CD14-positive monocyte (primary cell): ENCODE measurements around the gene CMSS1. TPM values are rescaled to one million over a fixed set of nuclear protein-coding genes. Genes with fewer than 3 reads are reported as not detected.

Experiments
- DNase-seq, 3 donors: peaks; one replicate each; pipeline ENCODE4 v3.0.0-alpha.2; 2011 to 2022
- H2AFZ ChIP-seq: 2 replicates; pipeline ENCODE4 v1.6.0; 2012; ENCODE audit warnings: mild to moderate bottlenecking, low read depth, low read length, inconsistent platforms; ENCODE audit not compliant: insufficient read depth, poor library complexity, severe bottlenecking
- H3K27ac ChIP-seq, 2 donors: 1 replicate in 1 of 2; 2 replicates in 1 of 2; pipeline ENCODE4 v1.5.1; 2012 to 2013; ENCODE audit warnings: low read length in 2 of 2, control low read depth in 1 of 2, inconsistent platforms in 1 of 2, low read depth in 1 of 2, mild to moderate bottlenecking in 1 of 2
- H3K27me3 ChIP-seq, 2 donors: one replicate each; pipeline versions ENCODE4 v1.6.0 to v1.6.1; 2011 to 2013; ENCODE audit warnings: low read length in 2 of 2; ENCODE audit not compliant: control insufficient read depth in 2 of 2, insufficient read depth in 2 of 2
- H3K36me3 ChIP-seq, 2 donors: replicated peaks in 1 of 2; 1 replicate in 1 of 2; 2 replicates in 1 of 2; pipeline versions ENCODE4 v1.5.1 to v1.6.1; 2012 to 2013; ENCODE audit warnings: low read length in 2 of 2, control low read depth in 1 of 2, inconsistent platforms in 1 of 2, mild to moderate bottlenecking in 1 of 2; ENCODE audit not compliant: insufficient read depth in 2 of 2, control insufficient read depth in 1 of 2
- H3K4me1 ChIP-seq, 2 donors: 1 replicate in 1 of 2; 2 replicates in 1 of 2; pipeline versions ENCODE4 v1.5.1 to v1.6.1; 2012 to 2013; ENCODE audit warnings: low read length in 2 of 2, control low read depth in 1 of 2, inconsistent platforms in 1 of 2, mild to moderate bottlenecking in 1 of 2, moderate library complexity in 1 of 2; ENCODE audit not compliant: insufficient read depth in 2 of 2, control insufficient read depth in 1 of 2
- H3K4me2 ChIP-seq: replicated peaks from 2 replicates; pipeline ENCODE3; 2012; ENCODE audit warnings: low read length, moderate library complexity, mild to moderate bottlenecking; ENCODE audit not compliant: poor library complexity, severe bottlenecking; ENCODE audit errors: extremely low read depth
- H3K4me3 ChIP-seq, 3 experiments: fragments of 200-600 bp in 1 of 3; sonication (generic) in 1 of 3; replicated peaks in 1 of 3; 1 replicate in 2 of 3; 2 replicates in 1 of 3; pipeline ENCODE4 v1.5.1; 2011 to 2013; ENCODE audit warnings: low read length in 3 of 3, mild to moderate bottlenecking in 3 of 3, control low read depth in 2 of 3, low read depth in 2 of 3, inconsistent platforms in 1 of 3, moderate library complexity in 1 of 3
- H3K79me2 ChIP-seq: 2 replicates; pipeline ENCODE4 v1.6.0; 2012; ENCODE audit warnings: mild to moderate bottlenecking, control low read depth, inconsistent platforms, low read length, moderate library complexity; ENCODE audit not compliant: insufficient read depth
- H3K9ac ChIP-seq: 2 replicates; pipeline ENCODE4 v1.6.0; 2017; ENCODE audit warnings: low read length, mild to moderate bottlenecking; ENCODE audit not compliant: insufficient read depth, poor library complexity, severe bottlenecking
- H3K9me3 ChIP-seq, 2 donors: replicated peaks in 1 of 2; 1 replicate in 1 of 2; 2 replicates in 1 of 2; pipeline versions ENCODE4 v1.5.1 to v1.6.1; 2012 to 2013; ENCODE audit warnings: low read length in 2 of 2, control low read depth in 1 of 2; ENCODE audit not compliant: control insufficient read depth in 1 of 2, insufficient read depth in 1 of 2
- H4K20me1 ChIP-seq: 2 replicates; pipeline ENCODE4 v1.6.0; 2012; ENCODE audit warnings: mild to moderate bottlenecking, low read length, control low read depth, moderate library complexity; ENCODE audit not compliant: insufficient read depth
- H3K27ac Mint-ChIP-seq, 7 donors: one replicate each; pipeline ENCODE4 v1.8.0; 2020; ENCODE audit warnings: mild to moderate bottlenecking in 7 of 7, mixed read lengths in 7 of 7, moderate library complexity in 6 of 7, inconsistent platforms in 2 of 7
- H3K27me3 Mint-ChIP-seq, 3 donors: one replicate each; pipeline ENCODE4 v1.8.0; 2021 to 2022; ENCODE audit warnings: low read depth in 3 of 3, mild to moderate bottlenecking in 3 of 3, mixed read lengths in 3 of 3, moderate library complexity in 3 of 3, inconsistent platforms in 1 of 3
- H3K36me3 Mint-ChIP-seq, 2 donors: one replicate each; pipeline ENCODE4 v1.8.0; 2020; ENCODE audit warnings: mixed read lengths in 2 of 2, inconsistent platforms in 1 of 2, mild to moderate bottlenecking in 1 of 2
- H3K4me1 Mint-ChIP-seq: one replicate; pipeline ENCODE4 v1.8.0; 2020; ENCODE audit warnings: mild to moderate bottlenecking, mixed read lengths
- H3K4me3 Mint-ChIP-seq, 2 donors: one replicate each; pipeline ENCODE4 v1.8.0; 2020; ENCODE audit warnings: mild to moderate bottlenecking in 2 of 2, mixed read lengths in 2 of 2, moderate library complexity in 1 of 2
- H3K9me3 Mint-ChIP-seq, 7 donors: one replicate each; pipeline ENCODE4 v1.8.0; 2020 to 2022; ENCODE audit warnings: mixed read lengths in 7 of 7, mild to moderate bottlenecking in 6 of 7, moderate library complexity in 6 of 7, inconsistent platforms in 2 of 7
- CTCF ChIP-seq: fragments of 200-600 bp; IDR thresholded peaks from one replicate; pipeline ENCODE4 v1.8.0; 2022; ENCODE audit warnings: antibody characterized with exemption, mild to moderate bottlenecking
- WGBS: methylation state at CpG from one replicate; pipeline ENCODE4 v1.1.5; 2013; ENCODE audit warnings: missing lambda C conversion rate; ENCODE audit not compliant: insufficient coverage; 5-methylcytosine and 5-hydroxymethylcytosine counted together
- intact Hi-C, 2 donors: fragments of 100-400 bp; cut with micrococcal nuclease; formaldehyde crosslinking; loops; one replicate each; pipeline versions ENCODE4 v1.15.0 to v1.15.1; 2023
- polyA plus RNA-seq, 3 donors: library from polyadenylated mRNA; depleted of rRNA in 1 of 3; unstranded in 2 of 3; stranded (reverse) in 1 of 3; fragments of 300-500 nt in 2 of 3; fragments of >200 nt in 1 of 3; fragmentation: Illumina TruSeq in 2 of 3; gene quantifications; 1 replicate in 2 of 3; 2 replicates in 1 of 3; pipeline ENCODE4 v1.2.3, GENCODE V29; 2012 to 2021

CMSS1 gene
- polyA plus RNA-seq, 3 donors = 1.1 to 3.6 (median 2.2) TPM

- Mint-ChIP-seq H3K4me1 (no peaks in the 10 kb centered on the region), H3K4me3 (no peak overlapping the region), H3K27me3 (peaks cover 0 to 3% (median 0%) of the 10 kb centered on the region in 3 donors), H3K36me3 (no peaks in the 10 kb centered on the region), H3K9me3 (peaks cover 0 to 1% (median 0%) of the 10 kb centered on the region in 7 donors), H3K27ac (no peak overlapping the region)
- WGBS = 94% methylated on average over 5 of the region's 5 CpGs
- H3K27me3 ChIP-seq = no peaks in the 10 kb centered on the region
- no peak overlapping the region for H3K4me2 ChIP-seq
- no peak overlapping the region for H3K9ac ChIP-seq
- H3K4me1 ChIP-seq = no peaks in the 10 kb centered on the region
- no peaks in the 10 kb centered on the region for H4K20me1 ChIP-seq
- no peaks in the 10 kb centered on the region for H3K36me3 ChIP-seq
- no peak for DNase-seq
- intact Hi-C loops = no loop called here
- H3K27ac ChIP-seq = no peak overlapping the region
- no peaks in the 10 kb centered on the region for H3K79me2 ChIP-seq
- no peak overlapping the region for H2AFZ ChIP-seq
- H3K4me3 ChIP-seq = no peak overlapping the region
- no peaks in the 10 kb centered on the region for H3K9me3 ChIP-seq
- TF ChIP-seq CTCF = no peak
Measured at GRCh38 chr3:100120693-100121092, 303.0 kb downstream of the CMSS1 start.

- TF ChIP-seq CTCF = no peak
- no peak overlapping the region for H3K27ac Mint-ChIP-seq
- H3K9me3 Mint-ChIP-seq = peaks cover 0 to 3% (median 0%) of the 10 kb centered on the region in 7 donors
- Histone ChIP-seq H3K4me2 (no peak overlapping the region), H3K27me3 (no peaks in the 10 kb centered on the region), H3K9me3 (no peaks in the 10 kb centered on the region), H2AFZ (no peak overlapping the region), H3K36me3 (no peaks in the 10 kb centered on the region), H3K4me3 (no peak overlapping the region), H4K20me1 (no peaks in the 10 kb centered on the region), H3K27ac (no peak overlapping the region), H3K79me2 (no peaks in the 10 kb centered on the region), H3K9ac (no peak overlapping the region), H3K4me1 (no peaks in the 10 kb centered on the region)
- no peak for DNase-seq
- no peaks in the 10 kb centered on the region for H3K4me1 Mint-ChIP-seq
- H3K27me3 Mint-ChIP-seq = peaks cover 0 to 3% (median 0%) of the 10 kb centered on the region in 3 donors
- no peaks in the 10 kb centered on the region for H3K36me3 Mint-ChIP-seq
- no peak overlapping the region for H3K4me3 Mint-ChIP-seq
- intact Hi-C loops = no loop called here
- no CpG with 5 or more reads among the region's 2 CpGs for WGBS
Measured at GRCh38 chr3:100122321-100122720, 304.7 kb downstream of the CMSS1 start.
